Neural crest cell (in vitro differentiated cells): ENCODE data around the gene RTF1. TPM values are rescaled to one million over a fixed set of nuclear protein-coding genes. Genes with fewer than 3 reads are reported as not detected.
A peak's percentile ranks its signal among the peaks of the same experiment; 100 is the strongest.
"Not testable (repeated sequence)": the region's sequence is repeated elsewhere in the genome, so short reads cannot be mapped to it uniquely, and the experiment has no call there.

ENCODE experiments used
- DNase-seq: peaks from one replicate; pipeline ENCODE4 v3.0.0; 2021; ENCODE audit warnings: low read depth, mixed read lengths, low spot score
- H3K27ac Mint-ChIP-seq: one replicate; pipeline ENCODE4 v1.8.0; 2021; ENCODE audit warnings: mild to moderate bottlenecking, mixed read lengths; ENCODE audit not compliant: unreplicated experiment
- H3K27me3 Mint-ChIP-seq: 2 replicates; pipeline ENCODE4 v1.8.0; 2021; ENCODE audit warnings: low read depth, mild to moderate bottlenecking, mixed read lengths
- H3K36me3 Mint-ChIP-seq: 2 replicates; pipeline ENCODE4 v1.8.0; 2021; ENCODE audit warnings: low read depth, mild to moderate bottlenecking, mixed read lengths
- H3K4me1 Mint-ChIP-seq: 2 replicates; pipeline ENCODE4 v1.8.0; 2021; ENCODE audit warnings: mixed read lengths
- H3K4me3 Mint-ChIP-seq: one replicate; pipeline ENCODE4 v1.8.0; 2021; ENCODE audit warnings: mild to moderate bottlenecking, mixed read lengths
- H3K9me3 Mint-ChIP-seq: 2 replicates; pipeline ENCODE4 v1.8.0; 2021; ENCODE audit warnings: mixed read lengths
- total RNA-seq: library from RNA; stranded (reverse); gene quantifications from 2 replicates; pipeline ENCODE4 v1.2.1, GENCODE V29; 2021
- TF ChIP-seq, protein P1 (sequence below): fragments of 200-600 bp; sonication (generic); conservative IDR thresholded peaks from 2 replicates; pipeline ENCODE4 v1.5.0; 2021; ENCODE audit warnings: antibody characterized with exemption, mild to moderate bottlenecking

RTF1 gene
- total RNA-seq, 1 donor from 2014 or later = 66.3 TPM

- DNase-seq = no peak
- Mint-ChIP-seq H3K4me1 (peaks cover 7% of the 10 kb centered on the region), H3K36me3 (peaks cover 36% of the 10 kb centered on the region), H3K27me3 (no peaks in the 10 kb centered on the region), H3K27ac (no peak overlapping the region), H3K4me3 (no peak overlapping the region), H3K9me3 (peaks cover 2% of the 10 kb centered on the region)
- TF ChIP-seq, protein P1, sequence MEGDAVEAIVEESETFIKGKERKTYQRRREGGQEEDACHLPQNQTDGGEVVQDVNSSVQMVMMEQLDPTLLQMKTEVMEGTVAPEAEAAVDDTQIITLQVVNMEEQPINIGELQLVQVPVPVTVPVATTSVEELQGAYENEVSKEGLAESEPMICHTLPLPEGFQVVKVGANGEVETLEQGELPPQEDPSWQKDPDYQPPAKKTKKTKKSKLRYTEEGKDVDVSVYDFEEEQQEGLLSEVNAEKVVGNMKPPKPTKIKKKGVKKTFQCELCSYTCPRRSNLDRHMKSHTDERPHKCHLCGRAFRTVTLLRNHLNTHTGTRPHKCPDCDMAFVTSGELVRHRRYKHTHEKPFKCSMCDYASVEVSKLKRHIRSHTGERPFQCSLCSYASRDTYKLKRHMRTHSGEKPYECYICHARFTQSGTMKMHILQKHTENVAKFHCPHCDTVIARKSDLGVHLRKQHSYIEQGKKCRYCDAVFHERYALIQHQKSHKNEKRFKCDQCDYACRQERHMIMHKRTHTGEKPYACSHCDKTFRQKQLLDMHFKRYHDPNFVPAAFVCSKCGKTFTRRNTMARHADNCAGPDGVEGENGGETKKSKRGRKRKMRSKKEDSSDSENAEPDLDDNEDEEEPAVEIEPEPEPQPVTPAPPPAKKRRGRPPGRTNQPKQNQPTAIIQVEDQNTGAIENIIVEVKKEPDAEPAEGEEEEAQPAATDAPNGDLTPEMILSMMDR = no peak
Measured at GRCh38 chr15:41466711-41467110, 49.8 kb downstream of the RTF1 start.

DNA sequence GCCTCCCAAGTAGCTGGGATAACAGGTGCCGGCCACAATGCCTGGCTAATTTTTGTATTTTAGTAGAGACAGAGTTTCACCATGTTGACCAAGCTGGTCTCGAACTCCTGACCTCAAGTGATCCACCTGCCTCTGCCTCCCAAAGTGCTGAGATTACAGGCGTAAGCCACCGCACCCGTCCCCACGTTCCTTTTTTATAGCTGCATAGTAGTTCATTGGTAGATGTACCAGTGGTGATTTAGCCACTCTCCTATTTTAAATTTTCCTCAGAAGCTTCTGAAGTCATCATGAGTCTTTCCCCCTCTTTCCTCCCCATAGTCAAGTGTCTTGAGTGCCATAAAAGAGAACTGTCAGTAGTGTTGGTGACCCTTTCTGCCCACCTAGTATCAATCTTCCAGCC, 52.7 kb downstream of the RTF1 start:
- not testable (repeated sequence) for H3K4me3 Mint-ChIP-seq, H3K4me1 Mint-ChIP-seq, H3K27me3 Mint-ChIP-seq, H3K27ac Mint-ChIP-seq, H3K9me3 Mint-ChIP-seq, DNase-seq
- H3K36me3 Mint-ChIP-seq = peaks cover 25% of the 10 kb centered on the region

DNA sequence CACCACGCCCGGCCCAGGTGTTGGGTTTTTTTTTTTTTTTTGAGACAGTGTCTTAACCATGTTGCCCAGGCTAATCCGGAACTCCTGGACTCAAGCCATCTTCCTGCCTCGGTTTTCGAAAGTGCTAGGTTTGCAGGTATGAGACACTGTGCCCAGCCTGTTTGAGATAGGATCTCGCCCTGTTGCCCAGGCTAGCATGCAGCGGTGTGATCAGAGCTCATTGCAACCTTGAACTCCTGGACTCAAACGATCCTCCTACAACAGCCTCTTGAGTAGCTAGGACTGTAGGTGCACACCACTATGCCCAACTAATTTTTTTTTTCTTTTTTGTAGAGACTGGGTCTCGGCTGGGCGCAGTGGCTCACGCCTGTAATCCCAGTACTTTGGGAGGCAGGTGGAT, 56.5 kb downstream of the RTF1 start:
- Mint-ChIP-seq H3K27me3 (no peaks in the 10 kb centered on the region), H3K4me1 (no peaks in the 10 kb centered on the region), H3K9me3 (peaks cover 2% of the 10 kb centered on the region), H3K4me3 (no peak overlapping the region), H3K36me3 (peaks cover 34% of the 10 kb centered on the region), H3K27ac (no peak overlapping the region)
- TF ChIP-seq, protein P1 = no peak
- DNase-seq = no peak

DNA sequence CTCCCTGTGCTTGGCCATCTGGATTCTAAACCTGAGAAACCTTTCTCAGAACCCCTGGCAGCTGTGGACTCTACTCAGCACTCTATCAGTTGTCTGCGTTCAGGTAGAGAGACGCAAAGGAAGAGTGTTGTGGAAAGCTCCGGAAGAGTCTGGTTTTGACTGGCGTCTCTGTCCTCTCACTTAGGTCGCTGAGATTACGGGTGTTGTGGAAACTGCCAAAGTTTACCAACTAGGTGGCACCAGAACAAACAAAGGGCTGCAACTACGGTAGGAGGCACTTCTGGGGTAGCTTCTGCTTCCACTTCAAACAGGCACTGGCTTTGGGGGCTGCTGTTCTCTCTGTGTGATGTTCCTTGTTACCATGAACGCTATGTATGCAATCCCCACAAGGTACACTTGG, 57.5 kb downstream of the RTF1 start:
- Mint-ChIP-seq H3K4me1 (no peaks in the 10 kb centered on the region), H3K36me3 (peaks cover 31% of the 10 kb centered on the region), H3K4me3 (no peak overlapping the region), H3K9me3 (peaks cover 2% of the 10 kb centered on the region), H3K27me3 (no peaks in the 10 kb centered on the region), H3K27ac (no peak overlapping the region)
- TF ChIP-seq, protein P1 = no peak
- no peak for DNase-seq

GRCh38 chr15:41474941-41475340, 58.0 kb downstream of the RTF1 start:
- no peaks in the 10 kb centered on the region for H3K27me3 Mint-ChIP-seq
- H3K9me3 Mint-ChIP-seq = no peaks in the 10 kb centered on the region
- no peaks in the 10 kb centered on the region for H3K4me1 Mint-ChIP-seq
- no peak overlapping the region for H3K4me3 Mint-ChIP-seq
- no peak overlapping the region for H3K27ac Mint-ChIP-seq
- H3K36me3 Mint-ChIP-seq = peaks cover 26% of the 10 kb centered on the region
- TF ChIP-seq, protein P1 = no peak
- DNase-seq = no peak

- TF ChIP-seq, protein P1 = no peak
- Mint-ChIP-seq H3K27me3 (no peaks in the 10 kb centered on the region), H3K9me3 (no peaks in the 10 kb centered on the region), H3K4me1 (no peaks in the 10 kb centered on the region), H3K4me3 (no peak overlapping the region), H3K27ac (peak overlapping the region; percentile 38), H3K36me3 (peaks cover 30% of the 10 kb centered on the region)
- no peak for DNase-seq
Measured at GRCh38 chr15:41476416-41477048, 59.6 kb downstream of the RTF1 start.
